GM23248 (cell line): ENCODE results near the gene FAM187B.

Experiments
- EZH2 ChIP-seq: fragments of 200-600 bp; sonication (generic); IDR thresholded peaks from 2 replicates; pipeline ENCODE4 v1.6.1; 2018; ENCODE audit warnings: antibody characterized with exemption, mild to moderate bottlenecking; ENCODE audit not compliant: insufficient read depth, poor library complexity, severe bottlenecking
- EZH2phosphoT487 ChIP-seq: fragments of 200-600 bp; sonication (generic); IDR thresholded peaks from 2 replicates; pipeline ENCODE4 v1.6.1; 2018; ENCODE audit warnings: antibody characterized with exemption, moderate library complexity, mild to moderate bottlenecking, low read depth; ENCODE audit not compliant: insufficient read depth

- TF ChIP-seq EZH2 (no peak), EZH2phosphoT487 (no peak)
These were observed 37.5 kb upstream of the FAM187B start for GRCh38 chr19:35265900-35266519.
